ENCODE measurements around the gene G0S2.

- TF ChIP-seq POLR2AphosphoS5 (IDR thresholded peaks at IDR 0.05) (no peak), CTCF (IDR thresholded peaks at IDR 0.05) (no peak), POLR2A (IDR thresholded peaks at IDR 0.05) (no peak), EP300 (IDR thresholded peaks at IDR 0.05) (no peak)
These were observed 23.0 kb upstream of the G0S2 start, which contains the start of gene LAMB3 for GRCh38 chr1:209652121-209652735.
